Upper lobe of left lung (tissue), 6 donors: ENCODE measurements around the gene ATOH7. TPM values are rescaled to one million over a fixed set of nuclear protein-coding genes. Genes with fewer than 3 reads are reported as not detected.

Experiments used
- ATAC-seq, 2 donors: fragments of 200-7000 bp; cut with Tn5 transposase; one replicate each; pipeline ENCODE4 v1.9.1; 2022; ENCODE audit warnings: mild to moderate bottlenecking in 2 of 2, moderate library complexity in 2 of 2; ENCODE audit not compliant: low FRiP score in 2 of 2
- DNase-seq, 2 donors: peaks; one replicate each; pipeline ENCODE4 v3.0.0-alpha.2; 2019 to 2020
- H3K27ac ChIP-seq, 4 donors: fragments of 200-600 bp; sonication (generic); one replicate each; pipeline ENCODE4 v1.5.1; 2016 to 2019
- H3K27me3 ChIP-seq, 4 donors: fragments of 200-600 bp; sonication (generic); one replicate each; pipeline ENCODE4 v1.5.1; 2017 to 2019
- H3K36me3 ChIP-seq, 4 donors: fragments of 200-600 bp; sonication (generic); one replicate each; pipeline ENCODE4 v1.5.1; 2016 to 2019
- H3K4me1 ChIP-seq, 4 donors: fragments of 200-600 bp; sonication (generic); one replicate each; pipeline ENCODE4 v1.5.1; 2018 to 2019
- H3K4me3 ChIP-seq, 4 donors: fragments of 200-600 bp; sonication (generic); one replicate each; pipeline ENCODE4 v1.5.1; 2017 to 2019; ENCODE audit warnings: mild to moderate bottlenecking in 2 of 4, moderate library complexity in 1 of 4
- H3K9me3 ChIP-seq, 4 donors: fragments of 200-600 bp; sonication (generic); one replicate each; pipeline ENCODE4 v1.5.1; 2018 to 2019
- EP300 ChIP-seq, 4 donors: sonication (generic); formaldehyde crosslinking; IDR thresholded peaks; one replicate each; pipeline ENCODE4 v1.5.1; 2017; ENCODE audit warnings: antibody characterized with exemption in 4 of 4, control low read depth in 2 of 4
- POLR2A ChIP-seq, 4 donors: fragments of 450-650 bp; IDR thresholded peaks; one replicate each; pipeline ENCODE4 v1.5.1; 2016 to 2017; ENCODE audit warnings: antibody characterized with exemption in 4 of 4, mild to moderate bottlenecking in 2 of 4
- POLR2AphosphoS5 ChIP-seq, 2 donors: sonication (generic); formaldehyde crosslinking; IDR thresholded peaks; one replicate each; pipeline ENCODE4 v1.5.1; 2017; ENCODE audit warnings: antibody characterized with exemption in 2 of 2
- WGBS, 2 donors: methylation state at CpG; one replicate each; pipeline ENCODE4 v1.1.5; 2017 to 2018; 5-methylcytosine and 5-hydroxymethylcytosine counted together
- total RNA-seq, 6 donors: library from RNA; depleted of rRNA in 4 of 6; stranded (reverse); fragments of >200 nt in 4 of 6; gene quantifications; one replicate each; pipeline versions ENCODE4 v1.1.0 to v1.2.1, GENCODE V29; 2016 to 2021
- TF ChIP-seq, protein P1 (sequence below), 6 experiments: fragments of 450-650 bp in 4 of 6; fragments of 200-600 bp in 2 of 6; sonication (generic) in 2 of 6; IDR thresholded peaks; one replicate each; pipeline ENCODE4 v1.5.1; 2016 to 2019; ENCODE audit warnings: antibody characterized with exemption in 6 of 6
- donor health status: DM: no; HTN: no; CAD: no; lungs with moderate emphysema.
- donor health status: DM: no; HTN: yes; CAD: no; lungs with severe emphysema.

Gene ATOH7
- total RNA-seq, 6 donors from 2014 or later, result not detected

DNA sequence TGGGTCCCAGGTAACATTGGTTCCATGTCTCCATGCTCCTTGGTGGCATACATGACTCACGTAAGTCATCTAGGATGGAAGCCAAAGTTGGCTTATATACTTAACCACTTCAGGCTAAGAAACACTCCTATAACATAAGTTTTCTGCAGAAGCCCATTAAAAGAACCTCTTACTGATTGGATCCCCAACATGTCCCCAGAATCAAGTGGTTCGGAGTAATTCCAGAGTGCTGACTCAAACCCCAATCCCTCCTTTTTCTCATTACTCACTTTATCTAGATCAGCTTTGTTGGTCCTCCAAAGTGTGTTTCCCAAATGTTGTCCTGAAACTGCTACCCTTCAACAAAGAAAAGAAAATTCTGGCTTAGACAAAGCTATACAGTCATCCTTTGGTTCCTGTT, 10.1 kb upstream of the ATOH7 start:
- no peaks in the 10 kb centered on the region for H3K36me3 ChIP-seq
- no peak for TF ChIP-seq EP300 (IDR thresholded peaks at IDR 0.05)
- TF ChIP-seq, protein P1, sequence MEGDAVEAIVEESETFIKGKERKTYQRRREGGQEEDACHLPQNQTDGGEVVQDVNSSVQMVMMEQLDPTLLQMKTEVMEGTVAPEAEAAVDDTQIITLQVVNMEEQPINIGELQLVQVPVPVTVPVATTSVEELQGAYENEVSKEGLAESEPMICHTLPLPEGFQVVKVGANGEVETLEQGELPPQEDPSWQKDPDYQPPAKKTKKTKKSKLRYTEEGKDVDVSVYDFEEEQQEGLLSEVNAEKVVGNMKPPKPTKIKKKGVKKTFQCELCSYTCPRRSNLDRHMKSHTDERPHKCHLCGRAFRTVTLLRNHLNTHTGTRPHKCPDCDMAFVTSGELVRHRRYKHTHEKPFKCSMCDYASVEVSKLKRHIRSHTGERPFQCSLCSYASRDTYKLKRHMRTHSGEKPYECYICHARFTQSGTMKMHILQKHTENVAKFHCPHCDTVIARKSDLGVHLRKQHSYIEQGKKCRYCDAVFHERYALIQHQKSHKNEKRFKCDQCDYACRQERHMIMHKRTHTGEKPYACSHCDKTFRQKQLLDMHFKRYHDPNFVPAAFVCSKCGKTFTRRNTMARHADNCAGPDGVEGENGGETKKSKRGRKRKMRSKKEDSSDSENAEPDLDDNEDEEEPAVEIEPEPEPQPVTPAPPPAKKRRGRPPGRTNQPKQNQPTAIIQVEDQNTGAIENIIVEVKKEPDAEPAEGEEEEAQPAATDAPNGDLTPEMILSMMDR (IDR thresholded peaks at IDR 0.05), result no peak
- TF ChIP-seq POLR2AphosphoS5 (IDR thresholded peaks at IDR 0.05), result no peak
- TF ChIP-seq POLR2A (IDR thresholded peaks at IDR 0.05), result no peak
- no peak overlapping the region for H3K4me3 ChIP-seq
- WGBS, 2 donors, result 92 to 98% methylated on average over 2 of the region's 2 CpGs
- DNase-seq (no peak), ATAC-seq (no peak)
- no peaks in the 10 kb centered on the region for H3K4me1 ChIP-seq
- no peaks in the 10 kb centered on the region for H3K27me3 ChIP-seq
- no peaks in the 10 kb centered on the region for H3K9me3 ChIP-seq
- no peak overlapping the region for H3K27ac ChIP-seq

DNA sequence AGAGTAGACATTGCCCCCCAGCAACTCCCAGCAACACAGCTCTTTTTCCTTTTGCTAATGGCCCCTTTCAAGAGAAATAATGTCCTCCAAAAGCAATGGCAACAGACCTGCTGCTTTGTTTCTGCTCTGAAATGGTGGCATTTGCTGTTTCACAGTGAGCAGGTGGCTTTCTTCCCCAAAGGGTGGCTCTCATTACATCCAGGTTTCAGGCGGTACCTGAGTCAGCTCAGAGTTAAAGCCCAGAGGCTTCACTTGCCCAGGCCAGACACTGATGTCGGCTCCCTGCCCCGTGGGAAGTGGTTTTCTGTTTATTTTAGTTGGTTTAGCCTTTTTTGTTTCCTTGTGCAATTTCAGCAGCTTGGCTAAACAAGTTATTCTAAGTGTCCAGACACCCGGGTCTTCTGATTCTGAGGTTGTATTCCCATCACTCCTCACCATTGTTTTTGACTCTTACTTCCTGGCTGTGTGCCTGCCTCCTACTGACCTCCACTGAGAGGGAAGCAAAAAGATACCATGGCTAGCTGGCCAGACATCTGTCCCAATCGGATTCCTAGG, 7.8 kb upstream of the ATOH7 start:
- Histone ChIP-seq H3K4me3 (no peak overlapping the region), H3K27ac (no peak overlapping the region), H3K4me1 (no peaks in the 10 kb centered on the region), H3K9me3 (no peaks in the 10 kb centered on the region), H3K36me3 (no peaks in the 10 kb centered on the region), H3K27me3 (no peaks in the 10 kb centered on the region)
- DNase-seq (no peak), ATAC-seq (no peak)
- 50 to 55% methylated on average over 5 of the region's 5 CpGs for WGBS, 2 donors
- no peak for TF ChIP-seq POLR2A (IDR thresholded peaks at IDR 0.05)
- TF ChIP-seq EP300 (IDR thresholded peaks at IDR 0.05), result no peak
- TF ChIP-seq, protein P1 (IDR thresholded peaks at IDR 0.05), result no peak

DNA sequence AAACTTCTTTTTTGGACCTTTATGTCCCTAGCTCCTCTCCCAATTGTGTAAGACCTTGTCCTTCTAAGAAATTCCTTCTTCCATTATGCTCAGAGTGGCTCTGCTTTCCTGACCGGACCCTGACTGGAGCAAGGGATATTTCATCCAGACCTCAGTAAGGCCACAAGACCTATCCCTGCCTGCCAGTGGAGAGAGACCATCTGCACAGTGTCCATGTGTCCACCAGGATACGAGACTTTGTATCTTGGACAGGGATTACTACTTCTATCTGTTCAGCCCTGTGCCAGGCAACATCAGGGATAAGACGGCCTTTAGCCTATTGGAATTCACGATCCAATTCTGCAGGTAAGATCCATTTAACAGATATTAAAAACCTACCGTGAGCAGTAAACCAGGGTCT, 7.2 kb upstream of the ATOH7 start:
- no peak for DNase-seq
- Histone ChIP-seq H3K36me3 (no peaks in the 10 kb centered on the region), H3K4me3 (no peak overlapping the region), H3K9me3 (no peaks in the 10 kb centered on the region), H3K27me3 (no peaks in the 10 kb centered on the region), H3K27ac (no peak overlapping the region), H3K4me1 (no peaks in the 10 kb centered on the region)
- no peak for ATAC-seq
- TF ChIP-seq, protein P1 (IDR thresholded peaks at IDR 0.05), result no peak
- TF ChIP-seq EP300 (IDR thresholded peaks at IDR 0.05) (no peak), POLR2AphosphoS5 (IDR thresholded peaks at IDR 0.05) (no peak), POLR2A (IDR thresholded peaks at IDR 0.05) (no peak)
- 94 to 95% methylated on average over 5 of the region's 5 CpGs for WGBS, 2 donors

DNA sequence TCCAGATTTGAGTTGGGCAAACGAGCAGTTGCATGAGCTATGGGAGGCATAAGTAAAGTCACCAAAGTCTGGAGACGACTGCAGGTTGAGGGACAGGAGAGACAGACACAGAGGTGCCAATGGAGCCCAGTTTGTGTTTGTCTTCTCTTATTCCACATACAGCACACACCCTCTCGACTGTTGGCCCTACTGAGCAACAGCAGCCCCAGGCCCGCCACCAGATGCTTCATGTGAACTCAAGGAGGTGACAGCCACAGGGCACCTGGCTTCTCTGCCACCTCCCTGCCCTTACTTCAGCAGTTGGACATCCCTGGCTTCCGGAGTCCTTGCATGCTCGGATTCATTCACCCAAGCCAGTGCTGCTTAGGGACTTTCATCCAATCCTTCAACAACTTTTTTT, 6.5 kb upstream of the ATOH7 start:
- no peak for DNase-seq
- no peak for TF ChIP-seq EP300 (IDR thresholded peaks at IDR 0.05)
- TF ChIP-seq, protein P1 (IDR thresholded peaks at IDR 0.05), result no peak
- no peak for TF ChIP-seq POLR2A (IDR thresholded peaks at IDR 0.05)
- no peak for TF ChIP-seq POLR2AphosphoS5 (IDR thresholded peaks at IDR 0.05)
- no peaks in the 10 kb centered on the region for H3K27me3 ChIP-seq
- H3K36me3 ChIP-seq, result no peaks in the 10 kb centered on the region
- H3K4me3 ChIP-seq, result no peak overlapping the region
- no peaks in the 10 kb centered on the region for H3K9me3 ChIP-seq
- H3K27ac ChIP-seq, result no peak overlapping the region
- H3K4me1 ChIP-seq, result no peaks in the 10 kb centered on the region
- no peak for ATAC-seq
- WGBS, 2 donors, result 82 to 92% methylated on average over 6 of the region's 6 CpGs

DNA sequence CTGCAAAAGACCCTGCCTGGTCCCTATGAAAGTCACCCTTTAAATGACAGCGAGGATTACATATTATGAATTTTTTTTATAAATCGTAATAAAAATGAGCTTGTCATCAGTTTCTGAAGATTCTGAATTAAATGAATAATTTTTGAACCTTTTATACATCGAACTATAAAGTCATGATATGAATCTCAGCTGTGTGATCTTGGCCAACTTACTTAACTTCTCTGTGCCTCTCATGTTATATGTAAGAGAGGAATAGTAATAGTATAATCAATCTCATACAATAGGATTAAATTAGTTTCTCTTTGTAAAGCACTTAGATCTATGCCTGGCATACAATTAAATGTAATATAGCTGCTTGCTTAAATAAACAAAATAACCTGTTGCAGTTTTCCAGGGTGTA, 5.3 kb upstream of the ATOH7 start:
- no peak overlapping the region for H3K4me3 ChIP-seq
- no peaks in the 10 kb centered on the region for H3K9me3 ChIP-seq
- no peak overlapping the region for H3K27ac ChIP-seq
- no peaks in the 10 kb centered on the region for H3K36me3 ChIP-seq
- DNase-seq (no peak), ATAC-seq (no peak)
- no peaks in the 10 kb centered on the region for H3K27me3 ChIP-seq
- no peak for TF ChIP-seq POLR2A (IDR thresholded peaks at IDR 0.05)
- no peak for TF ChIP-seq EP300 (IDR thresholded peaks at IDR 0.05)
- TF ChIP-seq, protein P1 (IDR thresholded peaks at IDR 0.05), result no peak
- TF ChIP-seq POLR2AphosphoS5 (IDR thresholded peaks at IDR 0.05), result no peak
- 83 to 87% methylated on average over 3 of the region's 3 CpGs for WGBS, 2 donors
- H3K4me1 ChIP-seq, result no peaks in the 10 kb centered on the region
